ENCODE results near the gene C4B.
"Not testable (repeated sequence)": the region's sequence is repeated elsewhere in the genome, so short reads cannot be mapped to it uniquely, and the experiment has no call there.

C4B gene

GRCh38 chr6:32041050-32041321 lies 26.4 kb downstream of the C4B start:
- H3K4me3 ChIP-seq (ENCODE audit: low read depth, low read length); DNase-seq (ENCODE audit: low read depth): not testable (repeated sequence)

- H3K4me3 ChIP-seq (ENCODE audit: low read depth, low read length); DNase-seq (ENCODE audit: low read depth): not testable (repeated sequence)
Observed at GRCh38 chr6:32041385-32041784, 26.8 kb downstream of the C4B start.

GRCh38 chr6:32042276-32042675 lies 27.7 kb downstream of the C4B start:
- H3K4me3 ChIP-seq (ENCODE audit: low read depth, low read length); DNase-seq (ENCODE audit: low read depth): not testable (repeated sequence)

GRCh38 chr6:32043589-32044380 lies 29.2 kb downstream of the C4B start:
- DNase-seq (ENCODE audit: low read depth); H3K4me3 ChIP-seq (ENCODE audit: low read depth, low read length): not testable (repeated sequence)

GRCh38 chr6:32044916-32045315 lies 30.3 kb downstream of the C4B start:
- not testable (repeated sequence) for DNase-seq (ENCODE audit: low read depth); H3K4me3 ChIP-seq (ENCODE audit: low read depth, low read length)

- TF ChIP-seq CTCF (IDR thresholded peaks at IDR 0.05; ENCODE audit: insufficient read depth, low read depth, low read length, missing control alignments): no peak
- no peak for DNase-seq (ENCODE audit: low read depth)
- H3K4me3 ChIP-seq (ENCODE audit: low read depth, low read length): no peak overlapping the region
Observed at GRCh38 chr6:32045811-32046449, 31.3 kb downstream of the C4B start.

GRCh38 chr6:32046450-32047083 lies 32.0 kb downstream of the C4B start:
- DNase-seq (ENCODE audit: low read depth): no peak
- no peak for TF ChIP-seq CTCF (IDR thresholded peaks at IDR 0.05; ENCODE audit: insufficient read depth, low read depth, low read length, missing control alignments)
- H3K4me3 ChIP-seq (ENCODE audit: low read depth, low read length): no peak overlapping the region

- no peak overlapping the region for H3K4me3 ChIP-seq (ENCODE audit: low read depth, low read length)
- no peak for DNase-seq (ENCODE audit: low read depth)
- TF ChIP-seq CTCF (IDR thresholded peaks at IDR 0.05; ENCODE audit: insufficient read depth, low read depth, low read length, missing control alignments): no peak
Observed at GRCh38 chr6:32047084-32047478, 32.5 kb downstream of the C4B start.

GRCh38 chr6:32047539-32047854 lies 32.9 kb downstream of the C4B start:
- no peak for DNase-seq (ENCODE audit: low read depth)
- no peak for TF ChIP-seq CTCF (IDR thresholded peaks at IDR 0.05; ENCODE audit: insufficient read depth, low read depth, low read length, missing control alignments)
- H3K4me3 ChIP-seq (ENCODE audit: low read depth, low read length): no peak overlapping the region

Measured in GM12865 (cell line).